ENCODE data around the gene IL31. TPM values are rescaled to one million over a fixed set of nuclear protein-coding genes. Genes with fewer than 3 reads are reported as not detected.

IL31 gene
- total RNA-seq, 1 donor from 2014 or later, result not detected

DNA sequence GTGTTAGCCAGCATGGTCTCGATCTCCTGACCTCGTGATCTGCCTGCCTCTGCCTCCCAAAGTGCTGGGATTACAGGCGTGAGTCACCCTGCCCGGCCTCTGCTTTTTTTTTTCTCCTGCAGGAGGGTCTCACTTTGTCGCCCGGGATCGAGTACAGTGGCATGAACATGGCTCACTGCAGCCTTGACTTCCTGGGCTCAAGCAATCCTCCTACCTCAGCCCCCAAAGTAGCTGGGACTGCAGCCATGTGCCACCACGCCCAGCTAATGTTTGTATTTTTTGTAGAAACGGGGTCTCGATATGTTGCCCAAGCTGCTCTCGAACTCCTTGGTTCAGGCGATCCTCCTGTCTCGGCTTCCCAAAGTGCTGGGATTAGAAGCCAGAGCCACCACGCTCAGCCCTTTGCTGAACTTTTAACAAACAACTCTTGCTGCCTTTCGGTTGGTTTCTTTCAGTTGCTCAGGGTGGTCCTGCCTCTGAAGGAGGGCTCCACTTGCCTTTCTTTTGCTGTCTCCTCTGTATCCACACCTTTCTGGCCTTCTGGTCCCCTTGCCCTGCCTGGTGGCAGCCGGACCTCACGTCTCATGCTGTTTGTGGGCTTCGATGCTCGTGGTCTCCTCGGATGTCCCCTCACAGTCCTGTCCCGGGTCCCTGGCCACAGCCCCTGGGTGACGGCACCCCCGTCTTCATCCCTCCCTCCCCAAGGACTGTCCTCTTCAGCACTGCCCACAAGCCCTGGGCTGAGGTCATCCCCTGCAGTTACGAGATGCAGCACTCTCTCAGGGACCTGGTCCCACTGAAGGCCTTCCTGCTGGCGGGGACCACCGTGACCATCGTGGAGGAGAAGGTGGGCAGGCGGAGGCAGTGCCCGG, 25.7 kb upstream of the IL31 start:
- Mint-ChIP-seq H3K27me3 (ENCODE audit: low read depth) (peaks cover 40% of the 10 kb centered on the region), H3K4me3 (no peak overlapping the region), H3K36me3 (peaks cover 5% of the 10 kb centered on the region), H3K4me1 (peaks cover 3% of the 10 kb centered on the region), H3K9me3 (peaks cover 13% of the 10 kb centered on the region), H3K27ac (no peak overlapping the region)
- no peak for DNase-seq (ENCODE audit: low spot score in 2 of 2, unreplicated experiment in 2 of 2)
- no peak for TF ChIP-seq CTCF (IDR thresholded peaks at IDR 0.05; ENCODE audit: unreplicated experiment)

DNA sequence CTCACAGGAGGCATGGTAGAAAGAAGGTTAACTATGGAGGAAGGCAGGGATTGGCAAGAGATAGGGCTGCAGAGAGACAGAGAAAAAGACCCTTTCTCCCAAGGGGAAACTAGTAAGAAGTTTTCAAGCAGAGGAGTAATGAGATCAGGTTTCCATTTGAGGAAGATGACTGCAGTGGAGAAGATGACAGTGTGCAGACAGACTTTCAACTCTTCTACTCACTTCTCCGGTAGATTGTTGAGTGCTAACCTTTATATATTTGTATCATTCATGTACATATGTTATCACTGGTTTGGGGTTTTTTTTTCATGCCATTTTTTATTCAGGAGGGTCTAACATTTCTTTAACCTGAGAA, 23.6 kb upstream of the IL31 start:
- Mint-ChIP-seq H3K27ac (no peak overlapping the region), H3K4me1 (no peaks in the 10 kb centered on the region), H3K9me3 (peaks cover 14% of the 10 kb centered on the region), H3K4me3 (no peak overlapping the region), H3K36me3 (peaks cover 5% of the 10 kb centered on the region), H3K27me3 (ENCODE audit: low read depth) (peaks cover 32% of the 10 kb centered on the region)
- DNase-seq (ENCODE audit: low spot score in 2 of 2, unreplicated experiment in 2 of 2), result no peak
- TF ChIP-seq CTCF (IDR thresholded peaks at IDR 0.05; ENCODE audit: unreplicated experiment), result no peak

GRCh38 chr12:122195405-122195804, 21.4 kb upstream of the IL31 start:
- no peak for DNase-seq (ENCODE audit: low spot score in 2 of 2, unreplicated experiment in 2 of 2)
- no peak overlapping the region for H3K4me3 Mint-ChIP-seq
- H3K9me3 Mint-ChIP-seq, result peaks cover 14% of the 10 kb centered on the region
- H3K36me3 Mint-ChIP-seq, result peaks cover 5% of the 10 kb centered on the region
- TF ChIP-seq CTCF (IDR thresholded peaks at IDR 0.05; ENCODE audit: unreplicated experiment), result no peak
- H3K27me3 Mint-ChIP-seq (ENCODE audit: low read depth), result peaks cover 20% of the 10 kb centered on the region
- H3K27ac Mint-ChIP-seq, result no peak overlapping the region
- no peaks in the 10 kb centered on the region for H3K4me1 Mint-ChIP-seq

- peaks cover 14% of the 10 kb centered on the region for H3K27me3 Mint-ChIP-seq (ENCODE audit: low read depth)
- no peak for DNase-seq (ENCODE audit: low spot score in 2 of 2, unreplicated experiment in 2 of 2)
- H3K4me1 Mint-ChIP-seq, result no peaks in the 10 kb centered on the region
- H3K9me3 Mint-ChIP-seq, result peaks cover 14% of the 10 kb centered on the region
- H3K36me3 Mint-ChIP-seq, result peaks cover 5% of the 10 kb centered on the region
- no peak overlapping the region for H3K27ac Mint-ChIP-seq
- no peak overlapping the region for H3K4me3 Mint-ChIP-seq
- no peak for TF ChIP-seq CTCF (IDR thresholded peaks at IDR 0.05; ENCODE audit: unreplicated experiment)
Measured at GRCh38 chr12:122194804-122195203, 20.8 kb upstream of the IL31 start.

DNA sequence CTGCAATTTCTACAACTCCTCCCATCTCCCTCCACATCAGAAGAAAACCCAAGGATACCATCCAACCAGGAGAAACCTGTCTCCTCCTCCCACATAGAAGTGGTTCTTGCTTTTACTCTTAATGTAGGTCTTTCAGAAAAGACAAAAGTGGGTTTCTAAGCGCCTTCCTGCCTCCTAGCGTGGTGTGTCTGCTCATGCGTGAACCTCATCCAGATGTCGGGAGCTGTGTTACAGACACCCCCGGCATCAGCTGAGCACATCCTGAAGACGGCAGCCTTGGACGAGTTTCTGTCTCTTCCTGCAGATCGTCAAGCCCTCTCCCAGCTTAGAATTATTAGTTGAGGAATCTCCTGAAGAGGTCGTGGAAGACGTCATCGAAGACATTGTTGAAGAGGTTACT, 18.4 kb upstream of the IL31 start:
- peaks cover 14% of the 10 kb centered on the region for H3K9me3 Mint-ChIP-seq

More for the DNA sequence above, 18.4 kb upstream of the IL31 start:
- Mint-ChIP-seq H3K4me3 (no peak overlapping the region), H3K27me3 (ENCODE audit: low read depth) (peaks cover 10% of the 10 kb centered on the region), H3K36me3 (peaks cover 5% of the 10 kb centered on the region), H3K27ac (no peak overlapping the region), H3K4me1 (no peaks in the 10 kb centered on the region)
- TF ChIP-seq CTCF (IDR thresholded peaks at IDR 0.05; ENCODE audit: unreplicated experiment), result no peak
- DNase-seq (ENCODE audit: low spot score in 2 of 2, unreplicated experiment in 2 of 2), result no peak

Data from mesothelial cell of epicardium (in vitro differentiated cells).